GM10248 (cell line): ENCODE results near the gene FDPS.

Source experiments
- CTCF ChIA-PET: fragments of 300-600 bp; sonication (Branson Sonifier 250); formaldehyde crosslinking; extraction: SDS; loops from one replicate; lab custom pipeline; 2021; ENCODE audit warnings: antibody characterized with exemption; lab: Yijun Ruan, JAX
- POLR2A ChIA-PET: fragments of 350-650 bp; sonication (Branson Sonifier 250); formaldehyde crosslinking; extraction: SDS; loops from one replicate; lab custom pipeline; 2020; ENCODE audit warnings: antibody characterized with exemption; lab: Yijun Ruan, JAX
- DNase-seq: peaks from one replicate; pipeline ENCODE4 v3.0.0; 2012; ENCODE audit errors: extremely low spot score
- CTCF ChIP-seq: IDR thresholded peaks from 2 replicates; pipeline ENCODE4 v1.5.1; 2012; ENCODE audit warnings: mild to moderate bottlenecking, low read depth; ENCODE audit errors: extremely low read depth, missing control alignments, control extremely low read depth

The FDPS gene

GRCh38 chr1:155266553-155266952, 42.1 kb upstream of the FDPS start:
- ChIA-PET POLR2A (no interaction called here), CTCF (interaction anchor here (0.8 to 11.8 kb wide), 4 partner anchors 14 to 56 kb away, joined by 3 to 154 read pairs (median 8); no protein-coding TSS in a partner anchor)
- DNase-seq: no peak
- TF ChIP-seq CTCF: no peak

- ChIA-PET POLR2A (interaction anchor here (0.6 kb wide), 1 partner anchor 531 kb away, joined by 3 read pairs; no protein-coding TSS in a partner anchor), CTCF (interaction anchor here (0.8 to 11.8 kb wide), 5 partner anchors 8 to 55 kb away, joined by 3 to 154 read pairs (median 7); no protein-coding TSS in a partner anchor)
- DNase-seq: no peak
- no peak for TF ChIP-seq CTCF
These were observed 41.3 kb upstream of the FDPS start for GRCh38 chr1:155267373-155267772.

GRCh38 chr1:155268630-155269029, 40.0 kb upstream of the FDPS start:
- ChIA-PET POLR2A (no interaction called here), CTCF (interaction anchor here (11.8 kb wide), 1 partner anchor 17 kb away, joined by 154 read pairs; no protein-coding TSS in a partner anchor)
- no peak for DNase-seq
- no peak for TF ChIP-seq CTCF

GRCh38 chr1:155269381-155269780, 39.3 kb upstream of the FDPS start:
- CTCF ChIA-PET: interaction anchor here (1.6 to 11.8 kb wide), 2 partner anchors 9 to 18 kb away, joined by 3 to 154 read pairs; no protein-coding TSS in a partner anchor
- no peak for TF ChIP-seq CTCF
- DNase-seq: no peak
- POLR2A ChIA-PET: no interaction called here

- no peak for DNase-seq
- CTCF ChIA-PET: interaction anchor here (0.8 to 11.8 kb wide), 7 partner anchors 9 to 51 kb away, joined by 3 to 154 read pairs (median 3); partner anchors contain the start of gene FDPS
- no peak for TF ChIP-seq CTCF
- POLR2A ChIA-PET: interaction anchor here (0.6 to 1.0 kb wide), 6 partner anchors 8 to 584 kb away, joined by 3 to 10 read pairs (median 5); partner anchors contain the start of gene GON4L
These were observed 36.0 kb upstream of the FDPS start for GRCh38 chr1:155272466-155273342.
